Erythroblast (primary cell): ENCODE results near the gene GPBAR1.

Experiments
- DNase-seq, 2 experiments: peaks; one replicate each; lab custom pipeline; 2025; lab: John Stamatoyannopoulos, UW
- GATA1 ChIP-seq: IDR thresholded peaks from 2 replicates; pipeline ENCODE4 v1.6.1; 2011; ENCODE audit warnings: low read depth, mild to moderate bottlenecking, control low read depth, low read length, moderate library complexity
- POLR2A ChIP-seq: IDR thresholded peaks from 2 replicates; pipeline ENCODE4 v1.6.1; 2011; ENCODE audit warnings: mild to moderate bottlenecking, low read length

The GPBAR1 gene

GRCh38 chr2:218260742-218261422 is at the start of gene GPBAR1:
Gene GPBAR1 (plus strand): TSS chr2:218261015. CDS start chr2:218262725, 1,710 bp downstream.
- DNase-seq = no peak

GRCh38 chr2:218214116-218214515 is 46.7 kb upstream of the GPBAR1 start:
- DNase-seq = no peak
- no peak for TF ChIP-seq GATA1
- TF ChIP-seq POLR2A = no peak

More at GRCh38 chr2:218260742-218261422, at the start of gene GPBAR1:
- TF ChIP-seq GATA1 (no peak), POLR2A (no peak)

GRCh38 chr2:218216336-218216673 is 44.5 kb upstream of the GPBAR1 start:
- no peak for DNase-seq
- TF ChIP-seq POLR2A = no peak
- TF ChIP-seq GATA1 = no peak

GRCh38 chr2:218216674-218217359 is 44.0 kb upstream of the GPBAR1 start, which contains the start of gene ARPC2:
Gene ARPC2 (plus strand): TSS chr2:218217189. CDS start chr2:218217471, 282 bp downstream.
- TF ChIP-seq POLR2A = peak; percentile 95
- TF ChIP-seq GATA1 = no peak
- peak; percentile 92 to 95 for DNase-seq

GRCh38 chr2:218217360-218218267 is 43.2 kb upstream of the GPBAR1 start:
- TF ChIP-seq GATA1 (no peak), POLR2A (no peak)
- peak; percentile 57 to 68 for DNase-seq

GRCh38 chr2:218218268-218219185 is 42.3 kb upstream of the GPBAR1 start:
- DNase-seq = peak in 1 of 2 experiments; percentile 31
- TF ChIP-seq GATA1 (no peak), POLR2A (no peak)

GRCh38 chr2:218219934-218220333 is 40.9 kb upstream of the GPBAR1 start:
- TF ChIP-seq POLR2A (no peak), GATA1 (no peak)
- DNase-seq = no peak

- TF ChIP-seq GATA1 = no peak
- no peak for TF ChIP-seq POLR2A
- no peak for DNase-seq
Measured at GRCh38 chr2:218221000-218221399, 39.8 kb upstream of the GPBAR1 start.

- no peak for TF ChIP-seq GATA1
- TF ChIP-seq POLR2A = no peak
- no peak for DNase-seq
Measured at GRCh38 chr2:218223046-218223445, 37.8 kb upstream of the GPBAR1 start.

GRCh38 chr2:218224186-218224585 is 36.6 kb upstream of the GPBAR1 start:
- no peak for TF ChIP-seq POLR2A
- no peak for TF ChIP-seq GATA1
- no peak for DNase-seq

- TF ChIP-seq POLR2A = no peak
- no peak for TF ChIP-seq GATA1
- no peak for DNase-seq
Measured at GRCh38 chr2:218226903-218227302, 33.9 kb upstream of the GPBAR1 start.

GRCh38 chr2:218228366-218229090 is 32.3 kb upstream of the GPBAR1 start:
- no peak for DNase-seq
- TF ChIP-seq GATA1 = no peak
- TF ChIP-seq POLR2A = no peak

- no peak for DNase-seq
- TF ChIP-seq GATA1 (no peak), POLR2A (no peak)
Measured at GRCh38 chr2:218229239-218229638, 31.6 kb upstream of the GPBAR1 start.
